ENCODE measurements around the gene SLC9B2. TPM values are rescaled to one million over a fixed set of nuclear protein-coding genes. Genes with fewer than 3 reads are reported as not detected.

SLC9B2 gene
- total RNA-seq, 1 experiment from 2014 or later = 7.3 TPM

GRCh38 chr4:103018391-103019307, 57.9 kb downstream of the SLC9B2 start:
- no peak overlapping the region for H4K8ac ChIP-seq (replicated peaks; ENCODE audit: insufficient read length, low read depth, low read length)
- no peak overlapping the region for H2BK15ac ChIP-seq (ENCODE audit: low read depth, low read length)
- H3K27ac ChIP-seq (ENCODE audit: insufficient read length, low read depth, low read length) = peak overlapping the region; percentile 90
- no peaks in the 10 kb centered on the region for H3K4me1 ChIP-seq (ENCODE audit: insufficient read depth, low read length)
- H3K4me2 ChIP-seq (ENCODE audit: insufficient read depth, insufficient read length, low read length) = peak overlapping the region; percentile 74
- H3K79me1 ChIP-seq (ENCODE audit: insufficient read depth, low read depth, low read length, poor library complexity, severe bottlenecking) = no peaks in the 10 kb centered on the region
- no peak overlapping the region for H2BK12ac ChIP-seq (ENCODE audit: insufficient read length, low read depth, low read length)
- no peak overlapping the region for H3K23ac ChIP-seq (ENCODE audit: insufficient read length, low read depth, low read length)
- H3K18ac ChIP-seq (ENCODE audit: insufficient read length, low read depth, low read length) = peak overlapping the region; percentile 30
- peak overlapping the region; percentile 73 to 76 for H3K4me3 Mint-ChIP-seq
- no peaks in the 10 kb centered on the region for H3K23me2 ChIP-seq (ENCODE audit: insufficient read length, low read depth, low read length, poor library complexity, severe bottlenecking)
- H2BK5ac ChIP-seq (ENCODE audit: insufficient read length, low read length) = peak overlapping the region; percentile 18
- H3K27me3 ChIP-seq (ENCODE audit: insufficient read depth, low read length) = no peaks in the 10 kb centered on the region
- TF ChIP-seq, protein P1, sequence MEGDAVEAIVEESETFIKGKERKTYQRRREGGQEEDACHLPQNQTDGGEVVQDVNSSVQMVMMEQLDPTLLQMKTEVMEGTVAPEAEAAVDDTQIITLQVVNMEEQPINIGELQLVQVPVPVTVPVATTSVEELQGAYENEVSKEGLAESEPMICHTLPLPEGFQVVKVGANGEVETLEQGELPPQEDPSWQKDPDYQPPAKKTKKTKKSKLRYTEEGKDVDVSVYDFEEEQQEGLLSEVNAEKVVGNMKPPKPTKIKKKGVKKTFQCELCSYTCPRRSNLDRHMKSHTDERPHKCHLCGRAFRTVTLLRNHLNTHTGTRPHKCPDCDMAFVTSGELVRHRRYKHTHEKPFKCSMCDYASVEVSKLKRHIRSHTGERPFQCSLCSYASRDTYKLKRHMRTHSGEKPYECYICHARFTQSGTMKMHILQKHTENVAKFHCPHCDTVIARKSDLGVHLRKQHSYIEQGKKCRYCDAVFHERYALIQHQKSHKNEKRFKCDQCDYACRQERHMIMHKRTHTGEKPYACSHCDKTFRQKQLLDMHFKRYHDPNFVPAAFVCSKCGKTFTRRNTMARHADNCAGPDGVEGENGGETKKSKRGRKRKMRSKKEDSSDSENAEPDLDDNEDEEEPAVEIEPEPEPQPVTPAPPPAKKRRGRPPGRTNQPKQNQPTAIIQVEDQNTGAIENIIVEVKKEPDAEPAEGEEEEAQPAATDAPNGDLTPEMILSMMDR (conservative IDR thresholded peaks at IDR 0.05) = no peak
- no peaks in the 10 kb centered on the region for H3K9me3 ChIP-seq (ENCODE audit: control insufficient read depth, low read depth, low read length)
- H3K36me3 Mint-ChIP-seq (ENCODE audit: insufficient read depth in 1 of 3, low read depth in 3 of 3) = no peaks in the 10 kb centered on the region; a peak in 2 of 7 replicates
- H3K27me3 Mint-ChIP-seq (ENCODE audit: low read depth) = peaks cover 4% of the 10 kb centered on the region; the same call in 1 of the 2 replicates
- H3T11ph ChIP-seq (ENCODE audit: low read length) = no peak overlapping the region
- H4K20me1 ChIP-seq (ENCODE audit: control insufficient read depth, insufficient read depth, insufficient read length) = no peaks in the 10 kb centered on the region
- no peak overlapping the region for H3K14ac ChIP-seq (ENCODE audit: insufficient read depth, low read length)
- no peak overlapping the region for H2AFZ ChIP-seq (ENCODE audit: low read length)
- WGBS (ENCODE audit: extremely low coverage, insufficient read length, low lambda C conversion rate) = no CpG with 5 or more reads among the region's 8 CpGs
- peaks cover 7 to 8% of the 10 kb centered on the region in 2 experiments for H3K4me1 Mint-ChIP-seq
- DNase-seq = no peak
- peaks cover 0 to 3% of the 10 kb centered on the region in 2 experiments; a peak in 3 of 5 replicates for H3K9me3 Mint-ChIP-seq
- peak overlapping the region; percentile 92 for H3K9ac ChIP-seq (ENCODE audit: extremely low read depth, insufficient read length, low read length)
- peak overlapping the region; percentile 89 to 98 (median 96); a peak in 5 of 7 replicates for H3K27ac Mint-ChIP-seq
- peak overlapping the region; percentile 93 for H4K5ac ChIP-seq (ENCODE audit: insufficient read length, low read depth, low read length)
- H3K56ac ChIP-seq (ENCODE audit: insufficient read length, low read depth, low read length) = no peak overlapping the region
- H4K91ac ChIP-seq (ENCODE audit: insufficient read length, low read depth, low read length) = no peak overlapping the region
- H3K4ac ChIP-seq (ENCODE audit: low read depth, low read length) = no peak overlapping the region
- no peaks in the 10 kb centered on the region for H3K79me2 ChIP-seq (ENCODE audit: insufficient read depth, low read length)
- H2AK5ac ChIP-seq (ENCODE audit: insufficient read length, low read length) = no peak overlapping the region
- H2BK120ac ChIP-seq (ENCODE audit: low read depth, low read length, poor library complexity, severe bottlenecking) = no peak overlapping the region
- no peak overlapping the region for H2BK20ac ChIP-seq (ENCODE audit: low read depth, low read length, poor library complexity, severe bottlenecking)
